Measurements from ENCODE around the gene NUCB1.

GRCh38 chr19:48954595-48955307 is 54.6 kb downstream of the NUCB1 start, which contains the start of gene BAX:
- TF ChIP-seq REST (IDR thresholded peaks at IDR 0.05; ENCODE audit: insufficient read depth in 1 of 2, low read depth in 2 of 2, low read length in 1 of 2) = no peak
- no peak for TF ChIP-seq CTCF (IDR thresholded peaks at IDR 0.05)
- TF ChIP-seq SIN3A (IDR thresholded peaks at IDR 0.05; ENCODE audit: borderline replicate concordance, insufficient read depth, low read depth, low read length) = no peak; the same call in 1 of the 2 replicates

Measured in Panc1 (cell line).